HG02970 (cell line): ENCODE results near the gene RIPOR3.

ENCODE experiments used
- ATAC-seq: cut with Tn5 transposase; IDR thresholded peaks from one replicate; pipeline ENCODE4 v1.9.1; 2021; ENCODE audit warnings: mild to moderate bottlenecking, moderate library complexity, moderate number of reproducible peaks; ENCODE audit not compliant: unreplicated experiment, low FRiP score

RIPOR3 gene

GRCh38 chr20:50536333-50536732, 155.0 kb downstream of the RIPOR3 start:
- no peak for ATAC-seq
